Activated CD4-positive, alpha-beta T cell treated with anti-CD3 and anti-CD28 coated beads for 48 hours (primary cell): ENCODE measurements around the gene NADK2.
"Not testable (repeated sequence)": the region's sequence is repeated elsewhere in the genome, so short reads cannot be mapped to it uniquely, and the experiment has no call there.

Experiments used
- DNase-seq: peaks from one replicate; pipeline ENCODE4 v3.0.0-alpha.2; 2020

NADK2 gene, protein sequence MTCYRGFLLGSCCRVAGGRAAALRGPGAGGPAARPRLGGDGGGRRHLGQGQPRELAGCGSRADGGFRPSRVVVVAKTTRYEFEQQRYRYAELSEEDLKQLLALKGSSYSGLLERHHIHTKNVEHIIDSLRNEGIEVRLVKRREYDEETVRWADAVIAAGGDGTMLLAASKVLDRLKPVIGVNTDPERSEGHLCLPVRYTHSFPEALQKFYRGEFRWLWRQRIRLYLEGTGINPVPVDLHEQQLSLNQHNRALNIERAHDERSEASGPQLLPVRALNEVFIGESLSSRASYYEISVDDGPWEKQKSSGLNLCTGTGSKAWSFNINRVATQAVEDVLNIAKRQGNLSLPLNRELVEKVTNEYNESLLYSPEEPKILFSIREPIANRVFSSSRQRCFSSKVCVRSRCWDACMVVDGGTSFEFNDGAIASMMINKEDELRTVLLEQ

DNA sequence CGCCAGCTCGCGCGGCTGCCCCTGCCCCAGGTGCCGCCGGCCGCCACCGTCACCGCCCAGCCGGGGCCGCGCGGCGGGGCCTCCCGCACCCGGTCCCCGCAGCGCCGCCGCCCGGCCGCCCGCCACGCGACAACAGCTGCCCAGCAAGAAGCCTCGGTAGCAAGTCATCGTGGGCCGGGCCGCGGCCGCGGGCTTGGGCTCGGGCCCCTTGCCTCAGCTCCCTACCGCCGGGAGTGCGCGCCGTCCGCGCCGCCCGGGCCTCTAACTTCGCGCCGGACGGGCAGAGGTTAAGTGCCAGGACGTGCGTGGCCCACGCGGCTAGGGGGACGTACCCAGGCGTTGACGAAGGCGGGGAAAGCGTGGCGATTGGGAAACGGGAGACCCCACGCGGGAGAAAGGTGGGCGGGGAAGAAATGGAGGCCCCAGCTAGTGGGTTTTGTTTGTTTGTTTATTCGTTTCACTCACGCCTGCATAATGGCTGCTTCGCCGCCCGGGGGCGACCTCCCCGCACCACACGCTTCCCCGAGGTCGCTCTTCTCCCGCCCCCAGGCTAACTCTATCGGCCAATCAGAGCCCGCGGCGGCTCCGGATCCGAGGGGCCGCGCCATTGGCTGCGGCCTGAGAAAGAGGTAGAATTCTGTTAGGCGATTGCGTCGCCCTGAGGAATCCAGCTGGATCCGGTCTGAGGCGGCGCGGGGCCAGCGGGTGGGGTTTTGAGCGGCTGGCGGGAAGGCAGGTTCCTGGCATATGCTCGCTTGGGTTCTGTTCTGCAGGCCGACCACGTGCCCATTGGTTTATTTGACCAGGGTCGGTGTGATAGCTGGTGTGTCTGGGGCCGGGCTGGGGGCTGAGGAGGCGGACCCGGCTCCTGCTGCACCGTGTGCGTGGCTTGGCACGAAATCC is at the start of gene NADK2:
Gene NADK2 (minus strand): TSS at position 295 of the 903 bp plus-strand sequence. CDS start 127 bp downstream, at position 168.
- DNase-seq: peak; percentile 94

DNA sequence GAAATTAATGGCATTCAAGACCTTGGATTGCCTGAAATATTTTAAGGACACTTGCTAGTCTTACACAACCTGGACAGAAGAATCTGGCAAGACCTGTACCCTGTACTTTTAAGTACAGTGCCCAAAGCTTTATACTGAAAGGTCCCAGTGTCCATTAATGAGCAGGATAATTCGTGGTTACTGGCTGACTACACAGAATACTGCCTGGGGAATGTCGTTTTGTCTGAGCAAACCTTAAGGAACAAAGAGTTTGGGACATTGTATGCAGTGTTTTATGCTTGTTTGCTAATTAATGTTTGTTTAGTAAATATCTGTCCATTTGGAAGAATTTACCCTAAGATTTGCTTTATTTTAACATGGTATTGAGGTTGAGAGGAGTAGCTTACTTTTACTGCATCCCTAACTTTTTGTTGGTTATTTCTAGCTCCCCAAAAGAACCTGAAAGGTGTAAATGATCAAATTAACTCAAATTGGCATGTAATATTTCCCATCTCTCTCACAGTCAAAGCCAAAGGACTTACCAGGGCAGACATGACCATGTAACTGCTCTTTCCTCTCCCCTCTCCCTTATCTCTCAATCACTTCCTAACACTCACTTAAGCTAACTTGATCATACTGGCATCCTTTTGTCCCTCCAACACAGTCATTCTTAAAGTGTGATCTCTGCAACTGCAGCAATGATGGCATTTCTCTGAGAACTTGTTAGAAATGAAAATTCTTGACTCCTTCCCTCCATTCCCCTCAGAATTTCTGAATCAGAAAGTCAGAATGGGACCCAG is 44.3 kb upstream of the NADK2 start:
- DNase-seq: no peak

DNA sequence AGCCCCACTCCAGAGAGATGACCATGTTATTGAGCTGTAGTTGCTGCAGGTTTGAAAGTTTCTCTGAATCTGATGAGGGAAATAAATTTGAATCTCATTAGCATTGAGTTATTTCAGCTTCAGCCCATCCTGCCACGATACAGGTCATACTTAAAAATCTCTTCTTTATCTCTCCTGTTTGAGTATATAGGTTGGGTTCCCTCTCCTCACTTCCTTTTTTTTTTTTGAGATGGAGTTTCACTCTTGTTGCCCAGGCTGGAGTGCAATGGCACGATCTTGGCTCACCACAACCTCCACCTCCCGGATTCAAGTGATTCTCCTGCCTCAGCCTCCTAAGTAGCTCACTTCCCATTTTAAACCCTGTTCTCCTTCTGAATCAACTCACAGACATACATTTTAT is 42.0 kb upstream of the NADK2 start:
- DNase-seq: not testable (repeated sequence)

DNA sequence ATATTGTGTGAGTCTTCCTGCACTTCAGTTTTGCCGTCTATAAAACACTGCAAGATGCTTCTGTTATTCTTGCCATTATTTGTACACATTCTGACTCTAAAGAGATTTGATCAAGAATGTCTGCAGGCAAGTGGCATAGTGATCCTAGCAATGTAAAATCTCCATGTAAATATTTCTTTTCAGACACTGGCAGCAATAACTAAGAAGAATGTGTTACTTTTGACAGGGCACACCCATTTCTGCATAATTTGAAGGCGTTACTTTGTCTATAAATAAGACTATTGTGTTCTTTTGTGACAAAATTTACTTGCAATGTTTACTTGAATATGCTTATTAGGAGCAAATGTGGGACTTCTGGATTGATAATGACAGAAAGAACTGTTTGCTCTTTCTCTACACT is 39.9 kb upstream of the NADK2 start:
- no peak for DNase-seq

DNA sequence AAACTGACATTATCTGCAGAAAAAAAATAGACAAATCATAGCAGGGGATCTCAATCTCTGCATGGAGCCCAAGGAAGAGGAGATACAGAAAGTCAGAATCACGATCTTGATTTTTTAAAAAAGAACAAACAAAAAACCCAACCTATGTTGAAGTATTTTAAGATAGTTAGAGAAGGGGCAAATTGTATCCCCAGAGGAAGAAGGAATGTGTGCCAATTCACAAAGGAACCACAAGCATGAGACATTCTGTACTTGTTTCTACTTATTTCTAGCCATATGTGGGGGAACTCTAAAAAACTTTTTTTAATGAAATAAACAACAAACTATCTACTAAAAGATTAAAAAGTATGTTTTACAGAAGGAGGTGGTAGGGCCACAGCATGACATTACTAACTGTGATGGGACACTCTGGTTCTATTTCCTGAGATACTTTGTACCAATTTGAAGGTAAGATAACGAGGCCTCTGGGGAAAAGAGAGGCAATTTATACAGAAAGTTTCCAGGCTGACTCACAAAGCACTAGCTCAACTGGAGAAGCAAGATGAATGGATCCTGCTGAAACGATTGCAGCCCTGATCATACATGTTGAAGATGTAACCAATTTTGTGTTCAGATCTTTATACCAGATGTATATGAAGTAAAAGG is 37.5 kb upstream of the NADK2 start:
- no peak for DNase-seq

- no peak for DNase-seq
These were observed 35.9 kb upstream of the NADK2 start for GRCh38 chr5:36277521-36278176.

- DNase-seq: no peak
These were observed 35.1 kb upstream of the NADK2 start for GRCh38 chr5:36276864-36277263.

- DNase-seq: no peak
These were observed 32.2 kb upstream of the NADK2 start for GRCh38 chr5:36273809-36274526.

GRCh38 chr5:36272136-36272690 is 30.5 kb upstream of the NADK2 start:
- no peak for DNase-seq

DNA sequence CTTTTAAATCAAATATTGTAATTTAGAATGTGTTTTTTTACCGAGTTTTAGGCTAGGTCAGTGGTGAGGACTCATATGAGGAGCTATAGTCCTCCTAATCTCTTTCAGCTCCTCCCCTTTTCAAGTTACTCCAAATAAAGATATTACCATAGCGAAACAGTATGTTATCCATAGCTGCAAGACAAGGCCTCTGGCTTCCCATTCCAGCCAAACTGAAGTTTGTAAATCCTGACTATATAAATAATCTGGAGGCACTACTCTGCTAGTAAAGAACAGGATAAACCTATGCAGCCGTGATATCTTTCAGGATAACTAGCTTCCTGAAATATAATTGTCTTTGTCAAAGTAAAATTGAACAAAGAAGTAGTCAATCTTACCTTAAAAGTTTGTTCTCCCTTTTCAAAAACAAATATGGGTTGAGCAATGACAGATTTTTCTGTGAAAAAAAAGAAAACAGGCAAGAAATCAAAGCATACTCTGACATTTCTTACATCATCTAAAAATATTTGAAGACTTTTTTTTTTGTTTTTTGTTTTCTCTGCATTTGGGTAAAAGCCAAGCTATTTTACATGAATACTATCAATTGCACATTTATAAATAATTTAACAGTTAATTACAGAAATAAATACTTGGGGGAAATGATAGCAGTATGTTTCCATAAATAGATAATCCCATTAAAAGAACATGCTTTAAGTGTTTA is 29.3 kb upstream of the NADK2 start:
- DNase-seq: no peak

- no peak for DNase-seq
These were observed 28.4 kb upstream of the NADK2 start for GRCh38 chr5:36270175-36270574.

GRCh38 chr5:36269478-36269877 is 27.8 kb upstream of the NADK2 start:
- no peak for DNase-seq

- no peak for DNase-seq
These were observed 26.2 kb upstream of the NADK2 start for GRCh38 chr5:36267905-36268304.

- DNase-seq: no peak
These were observed 22.6 kb upstream of the NADK2 start for GRCh38 chr5:36264202-36264760.

DNA sequence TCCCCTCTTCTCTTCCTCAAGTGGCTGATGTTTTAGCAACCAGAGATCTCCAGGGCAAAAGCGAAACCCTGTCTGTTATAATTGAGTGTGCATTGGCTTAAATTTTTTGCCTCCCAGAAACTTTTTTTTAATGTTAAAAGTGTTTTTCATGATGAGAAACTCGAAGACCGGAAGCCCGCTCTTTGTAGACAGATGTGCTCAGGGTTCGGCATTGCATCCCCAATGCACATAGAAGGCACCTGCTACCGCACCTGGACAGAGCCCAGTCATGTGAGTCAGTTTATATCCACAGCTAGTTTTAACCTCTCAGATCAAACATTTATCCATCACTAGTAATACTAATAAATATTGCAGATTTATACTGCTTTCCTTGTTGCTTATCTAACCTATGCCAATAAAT is 19.5 kb upstream of the NADK2 start:
- no peak for DNase-seq

DNA sequence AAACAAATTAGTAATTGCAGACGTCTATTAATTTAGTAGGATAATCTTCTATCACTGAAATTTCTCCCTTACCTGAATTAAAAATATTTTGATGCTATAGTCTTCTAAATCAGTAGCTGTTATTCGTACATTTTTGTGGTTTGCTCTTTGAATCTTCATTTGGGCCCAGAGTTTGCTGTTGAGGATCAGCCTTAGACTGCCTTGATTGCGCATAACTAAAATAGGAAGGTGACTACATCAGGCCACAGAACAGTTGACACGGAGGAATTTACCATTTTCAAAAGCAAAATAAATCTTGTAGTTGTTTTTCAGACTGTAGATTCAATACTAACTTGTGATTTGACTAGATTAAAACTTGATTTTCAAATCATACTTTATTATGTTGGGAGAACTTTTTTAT is 11.8 kb upstream of the NADK2 start:
- DNase-seq: no peak

DNA sequence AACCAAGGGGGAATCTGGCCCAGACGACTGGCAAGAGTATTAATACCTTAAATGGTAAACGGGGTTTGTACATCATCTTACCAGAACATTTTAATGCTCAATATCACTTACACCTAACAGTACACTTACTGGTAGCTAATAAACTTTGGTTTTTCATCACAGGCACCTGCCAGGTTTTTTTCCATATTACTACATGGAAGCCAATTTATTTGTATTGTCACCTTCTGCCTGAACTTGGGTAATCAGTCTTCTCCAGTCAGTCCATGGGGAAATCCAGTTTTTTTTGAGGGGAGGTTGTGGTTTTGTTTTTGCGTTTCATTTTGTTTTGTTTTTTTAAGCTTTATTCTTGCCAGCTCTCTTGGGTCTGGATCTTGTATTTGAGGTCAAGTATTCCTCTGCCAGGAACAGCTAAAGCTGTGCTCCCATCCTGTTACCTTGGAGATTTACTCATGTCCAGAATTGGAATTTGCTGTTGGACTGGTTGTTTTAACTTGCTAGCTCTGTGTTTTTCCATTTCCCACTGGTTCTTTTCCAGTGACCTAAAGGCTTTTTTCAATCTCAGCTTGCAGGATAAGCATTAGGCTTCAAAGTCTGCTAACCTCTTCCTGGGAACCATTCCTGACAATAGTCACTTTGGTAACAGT is 11.1 kb upstream of the NADK2 start:
- DNase-seq: no peak

GRCh38 chr5:36251218-36251617 is 9.5 kb upstream of the NADK2 start:
- no peak for DNase-seq

- DNase-seq: no peak
These were observed 8.7 kb upstream of the NADK2 start for GRCh38 chr5:36250427-36250826.
